HEK293 (cell line): Measurements from ENCODE around the gene MLN.

ENCODE experiments used
- CTCF ChIA-PET: fragments of 350-600 bp; formaldehyde crosslinking; extraction: SDS; loops from one replicate; lab custom pipeline; 2021; ENCODE audit warnings: antibody characterized with exemption; lab: Yijun Ruan, JAX
- POLR2A ChIA-PET: fragments of 300-600 bp; formaldehyde crosslinking; extraction: SDS; loops from one replicate; lab custom pipeline; 2020; ENCODE audit warnings: antibody characterized with exemption, inconsistent platforms; lab: Yijun Ruan, JAX
- H3K27ac ChIP-seq: fragments of 200-500 bp; sonication (Bioruptor generic); 2 replicates; pipeline ENCODE4 v1.5.1; 2014; ENCODE audit warnings: low read depth, low read length, control low read depth, inconsistent platforms; ENCODE audit errors: extremely low read depth
- H3K36me3 ChIP-seq, 2 experiments: fragments of 200-500 bp in 1 of 2; sonication (Bioruptor generic) in 1 of 2; 1 replicate in 1 of 2; 2 replicates in 1 of 2; pipeline ENCODE4 v1.5.1; 2014 to 2017; ENCODE audit warnings: inconsistent platforms in 2 of 2, low read length in 2 of 2; ENCODE audit not compliant: control insufficient read depth in 2 of 2, insufficient read depth in 1 of 2
- H3K4me1 ChIP-seq: fragments of 200-500 bp; sonication (Bioruptor generic); 2 replicates; pipeline ENCODE4 v1.5.1; 2014; ENCODE audit warnings: mild to moderate bottlenecking, low read length, inconsistent platforms; ENCODE audit not compliant: control insufficient read depth, insufficient read depth
- H3K4me3 ChIP-seq: 2 replicates; pipeline ENCODE4 v1.5.1; 2011; ENCODE audit warnings: low read depth, mild to moderate bottlenecking, control low read depth, low read length, moderate library complexity
- H3K9me3 ChIP-seq: fragments of 200-500 bp; sonication (Bioruptor generic); 2 replicates; pipeline ENCODE4 v1.5.1; 2014; ENCODE audit warnings: low read depth, low read length, inconsistent platforms; ENCODE audit not compliant: control insufficient read depth, insufficient read depth
- HIC1 ChIP-seq: fragments of 450-650 bp; formaldehyde crosslinking; IDR thresholded peaks from 2 replicates; pipeline ENCODE4 v1.5.1; 2016; ENCODE audit warnings: missing biosample characterization, missing genetic modification characterization
- HOXA7 ChIP-seq: sonication (generic); formaldehyde crosslinking; IDR thresholded peaks from 2 replicates; pipeline ENCODE4 v1.8.1; 2022; ENCODE audit warnings: missing genetic modification reagents, borderline replicate concordance
- KLF1 ChIP-seq: fragments of 450-650 bp; formaldehyde crosslinking; IDR thresholded peaks from 2 replicates; pipeline ENCODE4 v1.5.1; 2016; ENCODE audit warnings: missing biosample characterization, missing genetic modification characterization
- KLF7 ChIP-seq: fragments of 450-650 bp; formaldehyde crosslinking; IDR thresholded peaks from 2 replicates; pipeline ENCODE4 v1.5.1; 2016; ENCODE audit warnings: missing biosample characterization, missing genetic modification characterization, borderline replicate concordance
- ZBTB20 ChIP-seq: fragments of 450-650 bp; formaldehyde crosslinking; IDR thresholded peaks from 2 replicates; pipeline ENCODE4 v1.5.1; 2016; ENCODE audit warnings: missing biosample characterization, missing genetic modification characterization
- ZEB2 ChIP-seq: fragments of 450-650 bp; formaldehyde crosslinking; IDR thresholded peaks from 2 replicates; pipeline ENCODE4 v1.5.1; 2016; ENCODE audit warnings: missing biosample characterization, missing genetic modification characterization
- ZFP3 ChIP-seq: fragments of 450-650 bp; formaldehyde crosslinking; IDR thresholded peaks from 2 replicates; pipeline ENCODE4 v1.5.1; 2016; ENCODE audit warnings: low read depth, missing biosample characterization, missing genetic modification characterization
- ZIC2 ChIP-seq: fragments of 450-650 bp; formaldehyde crosslinking; IDR thresholded peaks from 2 replicates; pipeline ENCODE4 v1.5.1; 2016; ENCODE audit warnings: missing biosample characterization, missing genetic modification characterization
- ZNF114 ChIP-seq: fragments of 450-650 bp; formaldehyde crosslinking; IDR thresholded peaks from 2 replicates; pipeline ENCODE4 v1.5.0; 2017; ENCODE audit warnings: missing biosample characterization, missing genetic modification characterization
- ZNF133 ChIP-seq: fragments of 450-650 bp; formaldehyde crosslinking; IDR thresholded peaks from 2 replicates; pipeline ENCODE4 v1.5.1; 2016; ENCODE audit warnings: missing biosample characterization, missing genetic modification characterization
- ZNF18 ChIP-seq: fragments of 450-650 bp; formaldehyde crosslinking; IDR thresholded peaks from 2 replicates; pipeline ENCODE4 v1.5.1; 2016; ENCODE audit warnings: missing biosample characterization, missing genetic modification characterization
- ZNF184 ChIP-seq: fragments of 450-650 bp; IDR thresholded peaks from 2 replicates; pipeline ENCODE4 v1.5.1; 2018; ENCODE audit warnings: missing biosample characterization, mild to moderate bottlenecking, missing genetic modification characterization
- ZNF23 ChIP-seq: fragments of 450-650 bp; formaldehyde crosslinking; IDR thresholded peaks from 2 replicates; pipeline ENCODE4 v1.5.1; 2016; ENCODE audit warnings: missing biosample characterization, missing genetic modification characterization, borderline replicate concordance
- ZNF24 ChIP-seq: fragments of 450-650 bp; formaldehyde crosslinking; IDR thresholded peaks from 2 replicates; pipeline ENCODE4 v1.5.1; 2016; ENCODE audit warnings: missing biosample characterization, missing genetic modification characterization
- ZNF335 ChIP-seq: fragments of 450-650 bp; formaldehyde crosslinking; conservative IDR thresholded peaks from 2 replicates; pipeline ENCODE4 v1.5.1; 2016; ENCODE audit warnings: missing biosample characterization, missing genetic modification characterization
- ZNF341 ChIP-seq: fragments of 450-650 bp; formaldehyde crosslinking; IDR thresholded peaks from 2 replicates; pipeline ENCODE4; 2016; ENCODE audit warnings: low read depth, missing biosample characterization, missing genetic modification characterization
- ZNF394 ChIP-seq: fragments of 450-650 bp; formaldehyde crosslinking; IDR thresholded peaks from 2 replicates; pipeline ENCODE4 v1.5.1; 2016; ENCODE audit warnings: missing biosample characterization, missing genetic modification characterization, mild to moderate bottlenecking, moderate library complexity, borderline replicate concordance
- ZNF416 ChIP-seq: fragments of 450-650 bp; formaldehyde crosslinking; IDR thresholded peaks from 2 replicates; pipeline ENCODE4 v1.5.1; 2016; ENCODE audit warnings: missing biosample characterization, missing genetic modification characterization
- ZNF488 ChIP-seq: fragments of 450-650 bp; formaldehyde crosslinking; IDR thresholded peaks from 2 replicates; pipeline ENCODE4 v1.5.1; 2016; ENCODE audit warnings: missing biosample characterization, missing genetic modification characterization
- ZNF561 ChIP-seq: fragments of 450-650 bp; IDR thresholded peaks from 2 replicates; pipeline ENCODE4 v1.5.1; 2018; ENCODE audit warnings: missing biosample characterization, missing genetic modification characterization, borderline replicate concordance
- ZNF791 ChIP-seq: fragments of 450-650 bp; formaldehyde crosslinking; IDR thresholded peaks from 2 replicates; pipeline ENCODE4 v1.5.1; 2016; ENCODE audit warnings: missing biosample characterization, missing genetic modification characterization
- ZSCAN4 ChIP-seq: fragments of 450-650 bp; formaldehyde crosslinking; IDR thresholded peaks from 2 replicates; pipeline ENCODE4 v1.5.1; 2017; ENCODE audit warnings: missing biosample characterization, missing genetic modification characterization
- TF ChIP-seq, protein P1 (sequence below): fragments of 450-650 bp; formaldehyde crosslinking; IDR thresholded peaks from 2 replicates; pipeline ENCODE4 v1.5.1; 2016; ENCODE audit warnings: missing biosample characterization, missing genetic modification characterization

Gene MLN

GRCh38 chr6:33751771-33752645 lies 51.8 kb downstream of the MLN start:
- ChIA-PET CTCF (interaction anchor here (0.7 to 1.9 kb wide), 7 partner anchors 8 to 168 kb away, joined by 3 to 9 read pairs (median 4); partner anchors contain the start of gene UQCC2), POLR2A (interaction anchor here (0.5 to 1.0 kb wide), 2 partner anchors 19 to 1056 kb away, joined by 3 to 5 read pairs; no protein-coding TSS in a partner anchor)
- TF ChIP-seq ZNF133 (tag by site-specific recombination) = peak; percentile 68; the same call in 1 of the 2 replicates
- TF ChIP-seq ZNF114 (tag by site-specific recombination) = no peak
- TF ChIP-seq ZNF24 (tag by site-specific recombination) = no peak
- TF ChIP-seq ZBTB20 (tag by site-specific recombination) = no peak
- no peak for TF ChIP-seq ZFP3 (tag by site-specific recombination)
- TF ChIP-seq ZNF341 (tag by site-specific recombination) = peak; percentile 51; the same call in 1 of the 2 replicates
- TF ChIP-seq ZNF335 (tag by site-specific recombination) = peak; percentile 62
- peak; percentile 69 for TF ChIP-seq KLF1
- no peak for TF ChIP-seq KLF7 (tag by site-specific recombination)
- no peak for TF ChIP-seq ZNF23 (tag by site-specific recombination)
- TF ChIP-seq ZNF18 (tag by site-specific recombination) = no peak
- TF ChIP-seq ZNF416 = no peak
- no peak for TF ChIP-seq ZNF184
- TF ChIP-seq ZNF488 (tag by site-specific recombination) = no peak
- no peak for TF ChIP-seq ZEB2 (tag by site-specific recombination)
- no peak for TF ChIP-seq HIC1
- TF ChIP-seq HOXA7 (CRISPR knock-in tag) = no peak
- TF ChIP-seq ZIC2 = 0 out of 2 replicates have a peak, but pooled peaks have one; percentile 17
- no peak for TF ChIP-seq ZSCAN4
- TF ChIP-seq, protein P1, sequence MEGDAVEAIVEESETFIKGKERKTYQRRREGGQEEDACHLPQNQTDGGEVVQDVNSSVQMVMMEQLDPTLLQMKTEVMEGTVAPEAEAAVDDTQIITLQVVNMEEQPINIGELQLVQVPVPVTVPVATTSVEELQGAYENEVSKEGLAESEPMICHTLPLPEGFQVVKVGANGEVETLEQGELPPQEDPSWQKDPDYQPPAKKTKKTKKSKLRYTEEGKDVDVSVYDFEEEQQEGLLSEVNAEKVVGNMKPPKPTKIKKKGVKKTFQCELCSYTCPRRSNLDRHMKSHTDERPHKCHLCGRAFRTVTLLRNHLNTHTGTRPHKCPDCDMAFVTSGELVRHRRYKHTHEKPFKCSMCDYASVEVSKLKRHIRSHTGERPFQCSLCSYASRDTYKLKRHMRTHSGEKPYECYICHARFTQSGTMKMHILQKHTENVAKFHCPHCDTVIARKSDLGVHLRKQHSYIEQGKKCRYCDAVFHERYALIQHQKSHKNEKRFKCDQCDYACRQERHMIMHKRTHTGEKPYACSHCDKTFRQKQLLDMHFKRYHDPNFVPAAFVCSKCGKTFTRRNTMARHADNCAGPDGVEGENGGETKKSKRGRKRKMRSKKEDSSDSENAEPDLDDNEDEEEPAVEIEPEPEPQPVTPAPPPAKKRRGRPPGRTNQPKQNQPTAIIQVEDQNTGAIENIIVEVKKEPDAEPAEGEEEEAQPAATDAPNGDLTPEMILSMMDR (tag by site-specific recombination) = peak; percentile 47; the same call in 1 of the 2 replicates
- TF ChIP-seq ZNF791 (tag by site-specific recombination) = no peak
- TF ChIP-seq ZNF561 (tag by site-specific recombination) = no peak
- no peak for TF ChIP-seq ZNF394 (tag by site-specific recombination)
- peaks cover 15% of the 10 kb centered on the region for H3K4me1 ChIP-seq
- H3K9me3 ChIP-seq = no peaks in the 10 kb centered on the region
- no peaks in the 10 kb centered on the region for H3K36me3 ChIP-seq
- H3K27ac ChIP-seq = peak overlapping the region; percentile 34; the same call in 1 of the 2 replicates
- H3K4me3 ChIP-seq = no peak overlapping the region
